Activated CD8-positive, alpha-beta memory T cell treated with anti-CD3 and anti-CD28 coated beads for 36 hours (primary cell): ENCODE results near the gene SHROOM3. TPM values are rescaled to one million over a fixed set of nuclear protein-coding genes. Genes with fewer than 3 reads are reported as not detected.

ENCODE experiments used
- CTCF ChIA-PET: fragments of 350-600 bp; sonication (Branson Sonifier 250); formaldehyde crosslinking; loops from one replicate; lab custom pipeline; 2021; ENCODE audit warnings: antibody characterized with exemption; lab: Charles Lee
- POLR2A ChIA-PET: fragments of 350-600 bp; sonication (Branson Sonifier 250); formaldehyde crosslinking; loops from one replicate; lab custom pipeline; 2021; ENCODE audit warnings: antibody characterized with exemption; lab: Charles Lee
- total RNA-seq, 2 experiments: library from RNA; stranded (reverse); gene quantifications; one replicate each; pipeline ENCODE4 v1.2.3, GENCODE V29; 2021

SHROOM3 gene
- total RNA-seq, 2 experiments from 2014 or later = not detected

- POLR2A ChIA-PET = no interaction called here
- CTCF ChIA-PET = no interaction called here
Observed at GRCh38 chr4:76487621-76488020, 52.6 kb downstream of the SHROOM3 start.

GRCh38 chr4:76488455-76488854 is 53.4 kb downstream of the SHROOM3 start:
- ChIA-PET POLR2A (no interaction called here), CTCF (no interaction called here)

- ChIA-PET CTCF (no interaction called here), POLR2A (no interaction called here)
Observed at GRCh38 chr4:76488888-76489685, 54.1 kb downstream of the SHROOM3 start.

GRCh38 chr4:76489686-76490161 is 54.7 kb downstream of the SHROOM3 start:
- ChIA-PET CTCF (no interaction called here), POLR2A (no interaction called here)

GRCh38 chr4:76492055-76492454 is 57.0 kb downstream of the SHROOM3 start:
- POLR2A ChIA-PET = no interaction called here
- CTCF ChIA-PET = interaction anchor here (1.2 kb wide), 1 partner anchor 12 kb away, joined by 3 read pairs; no protein-coding TSS in a partner anchor

- ChIA-PET CTCF (interaction anchor here (0.7 kb wide), 1 partner anchor 1505 kb away, joined by 4 read pairs; no protein-coding TSS in a partner anchor), POLR2A (no interaction called here)
Observed at GRCh38 chr4:76494243-76494642, 59.2 kb downstream of the SHROOM3 start.

GRCh38 chr4:76494871-76495590 is 60.0 kb downstream of the SHROOM3 start:
- POLR2A ChIA-PET = no interaction called here
- CTCF ChIA-PET = no interaction called here

GRCh38 chr4:76498550-76498949 is 63.5 kb downstream of the SHROOM3 start:
- ChIA-PET CTCF (no interaction called here), POLR2A (no interaction called here)

- ChIA-PET CTCF (no interaction called here), POLR2A (no interaction called here)
Observed at GRCh38 chr4:76499461-76499860, 64.4 kb downstream of the SHROOM3 start.

- ChIA-PET POLR2A (no interaction called here), CTCF (interaction anchor here (0.9 kb wide), 1 partner anchor 323 kb away, joined by 3 read pairs; no protein-coding TSS in a partner anchor)
Observed at GRCh38 chr4:76502886-76503285, 67.9 kb downstream of the SHROOM3 start.

- ChIA-PET CTCF (interaction anchor here (0.7 to 1.8 kb wide), 4 partner anchors 13 to 325 kb away, joined by 3 to 10 read pairs (median 3); no protein-coding TSS in a partner anchor), POLR2A (interaction anchor here (0.8 kb wide), 1 partner anchor 12 kb away, joined by 8 read pairs; no protein-coding TSS in a partner anchor)
Observed at GRCh38 chr4:76504613-76505465, 69.8 kb downstream of the SHROOM3 start.

- ChIA-PET CTCF (interaction anchor here (0.5 kb wide), 1 partner anchor 1379 kb away, joined by 3 read pairs; no protein-coding TSS in a partner anchor), POLR2A (no interaction called here)
Observed at GRCh38 chr4:76511947-76512346, 76.9 kb downstream of the SHROOM3 start.

GRCh38 chr4:76513482-76513881 is 78.5 kb downstream of the SHROOM3 start:
- POLR2A ChIA-PET = no interaction called here
- CTCF ChIA-PET = no interaction called here

GRCh38 chr4:76514087-76514486 is 79.1 kb downstream of the SHROOM3 start:
- ChIA-PET CTCF (no interaction called here), POLR2A (no interaction called here)

- CTCF ChIA-PET = no interaction called here
- POLR2A ChIA-PET = no interaction called here
Observed at GRCh38 chr4:76515975-76516843, 81.2 kb downstream of the SHROOM3 start.

GRCh38 chr4:76518241-76518640 is 83.2 kb downstream of the SHROOM3 start:
- POLR2A ChIA-PET = no interaction called here
- CTCF ChIA-PET = no interaction called here

- POLR2A ChIA-PET = no interaction called here
- CTCF ChIA-PET = no interaction called here
Observed at GRCh38 chr4:76523593-76523992, 88.6 kb downstream of the SHROOM3 start.

GRCh38 chr4:76525751-76526150 is 90.7 kb downstream of the SHROOM3 start:
- ChIA-PET POLR2A (no interaction called here), CTCF (interaction anchor here (0.5 to 0.6 kb wide), 2 partner anchors 9 to 246 kb away, joined by 3 to 8 read pairs; no protein-coding TSS in a partner anchor)
